IMR-90 (cell line): ENCODE data around the gene ITGA3.

Experiments used
- RAD21 ChIP-seq: IDR thresholded peaks from 2 replicates; pipeline ENCODE4 v1.6.1; 2012; ENCODE audit warnings: low read length, improper control_type of control experiment
- TF ChIP-seq, protein P1 (sequence below): conservative IDR thresholded peaks from 2 replicates; pipeline ENCODE4 v1.5.1; 2012; ENCODE audit warnings: mild to moderate bottlenecking, low read depth, low read length, improper control_type of control experiment

DNA sequence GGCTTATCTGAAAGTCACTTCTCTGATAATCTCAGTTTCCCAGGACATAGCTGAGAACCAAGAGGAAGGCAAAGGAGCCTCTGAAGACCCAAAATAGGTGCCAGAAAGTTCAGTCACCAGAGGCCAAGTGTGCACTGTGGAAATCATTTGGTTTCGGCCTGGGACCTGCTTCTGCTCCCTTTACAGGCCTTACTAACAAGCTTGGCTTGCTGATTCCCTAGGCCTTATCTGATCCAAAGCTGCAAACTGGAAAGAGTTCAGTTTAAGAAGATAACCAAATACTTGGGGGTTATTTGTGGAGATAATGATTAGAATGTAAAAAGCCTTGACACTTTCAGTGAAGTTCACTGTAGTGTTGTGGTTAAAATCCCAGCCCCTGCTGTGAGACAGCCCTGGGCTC lies 17.0 kb downstream of the ITGA3 start:
- no peak for TF ChIP-seq RAD21
- TF ChIP-seq, protein P1, sequence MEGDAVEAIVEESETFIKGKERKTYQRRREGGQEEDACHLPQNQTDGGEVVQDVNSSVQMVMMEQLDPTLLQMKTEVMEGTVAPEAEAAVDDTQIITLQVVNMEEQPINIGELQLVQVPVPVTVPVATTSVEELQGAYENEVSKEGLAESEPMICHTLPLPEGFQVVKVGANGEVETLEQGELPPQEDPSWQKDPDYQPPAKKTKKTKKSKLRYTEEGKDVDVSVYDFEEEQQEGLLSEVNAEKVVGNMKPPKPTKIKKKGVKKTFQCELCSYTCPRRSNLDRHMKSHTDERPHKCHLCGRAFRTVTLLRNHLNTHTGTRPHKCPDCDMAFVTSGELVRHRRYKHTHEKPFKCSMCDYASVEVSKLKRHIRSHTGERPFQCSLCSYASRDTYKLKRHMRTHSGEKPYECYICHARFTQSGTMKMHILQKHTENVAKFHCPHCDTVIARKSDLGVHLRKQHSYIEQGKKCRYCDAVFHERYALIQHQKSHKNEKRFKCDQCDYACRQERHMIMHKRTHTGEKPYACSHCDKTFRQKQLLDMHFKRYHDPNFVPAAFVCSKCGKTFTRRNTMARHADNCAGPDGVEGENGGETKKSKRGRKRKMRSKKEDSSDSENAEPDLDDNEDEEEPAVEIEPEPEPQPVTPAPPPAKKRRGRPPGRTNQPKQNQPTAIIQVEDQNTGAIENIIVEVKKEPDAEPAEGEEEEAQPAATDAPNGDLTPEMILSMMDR: no peak
